HL-60 (cell line): ENCODE measurements around the gene HSPA12B.

Source experiments
- DNase-seq, 2 experiments: peaks; one replicate each; pipeline ENCODE4 v3.0.0-alpha.2; 2010 to 2020; ENCODE audit warnings: low read depth in 1 of 2, low spot score in 1 of 2
- H3K27ac ChIP-seq: fragments of 250-450 bp; sonication (Bioruptor Pico); replicated peaks from 2 replicates; pipeline ENCODE4 v1.5.1; 2020; ENCODE audit warnings: mild to moderate bottlenecking, moderate library complexity
- H3K27me3 ChIP-seq: fragments of 250-450 bp; sonication (Bioruptor Pico); 2 replicates; pipeline ENCODE4 v1.5.1; 2021; ENCODE audit warnings: mild to moderate bottlenecking, moderate library complexity; ENCODE audit not compliant: insufficient read depth, poor library complexity, severe bottlenecking
- H3K4me3 ChIP-seq: replicated peaks from 2 replicates; pipeline ENCODE4 v1.5.1; 2011; ENCODE audit warnings: mild to moderate bottlenecking, control low read depth, low read length; ENCODE audit not compliant: insufficient read depth
- GABPA ChIP-seq: IDR thresholded peaks from 2 replicates; pipeline ENCODE4 v1.6.1; 2012; ENCODE audit warnings: low read depth
- POLR2AphosphoS5 ChIP-seq: IDR thresholded peaks from 2 replicates; pipeline ENCODE4 v1.6.1; 2012; ENCODE audit warnings: low read depth
- SPI1 ChIP-seq: IDR thresholded peaks from 2 replicates; pipeline ENCODE4 v1.6.1; 2012; ENCODE audit warnings: low read depth, mild to moderate bottlenecking, borderline replicate concordance
- TF ChIP-seq, protein P1 (sequence below): IDR thresholded peaks from one replicate; pipeline ENCODE4 v1.5.1; 2011; ENCODE audit warnings: low read length, control low read depth, inconsistent platforms; ENCODE audit not compliant: insufficient read depth
- TF ChIP-seq, protein P2 (sequence below): IDR thresholded peaks from 2 replicates; pipeline ENCODE4 v1.6.1; 2012; ENCODE audit warnings: low read depth; ENCODE audit not compliant: insufficient replicate concordance

Gene HSPA12B

GRCh38 chr20:3783511-3784195, 51.2 kb downstream of the HSPA12B start:
- TF ChIP-seq, protein P1, sequence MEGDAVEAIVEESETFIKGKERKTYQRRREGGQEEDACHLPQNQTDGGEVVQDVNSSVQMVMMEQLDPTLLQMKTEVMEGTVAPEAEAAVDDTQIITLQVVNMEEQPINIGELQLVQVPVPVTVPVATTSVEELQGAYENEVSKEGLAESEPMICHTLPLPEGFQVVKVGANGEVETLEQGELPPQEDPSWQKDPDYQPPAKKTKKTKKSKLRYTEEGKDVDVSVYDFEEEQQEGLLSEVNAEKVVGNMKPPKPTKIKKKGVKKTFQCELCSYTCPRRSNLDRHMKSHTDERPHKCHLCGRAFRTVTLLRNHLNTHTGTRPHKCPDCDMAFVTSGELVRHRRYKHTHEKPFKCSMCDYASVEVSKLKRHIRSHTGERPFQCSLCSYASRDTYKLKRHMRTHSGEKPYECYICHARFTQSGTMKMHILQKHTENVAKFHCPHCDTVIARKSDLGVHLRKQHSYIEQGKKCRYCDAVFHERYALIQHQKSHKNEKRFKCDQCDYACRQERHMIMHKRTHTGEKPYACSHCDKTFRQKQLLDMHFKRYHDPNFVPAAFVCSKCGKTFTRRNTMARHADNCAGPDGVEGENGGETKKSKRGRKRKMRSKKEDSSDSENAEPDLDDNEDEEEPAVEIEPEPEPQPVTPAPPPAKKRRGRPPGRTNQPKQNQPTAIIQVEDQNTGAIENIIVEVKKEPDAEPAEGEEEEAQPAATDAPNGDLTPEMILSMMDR: no peak
- TF ChIP-seq, protein P2, sequence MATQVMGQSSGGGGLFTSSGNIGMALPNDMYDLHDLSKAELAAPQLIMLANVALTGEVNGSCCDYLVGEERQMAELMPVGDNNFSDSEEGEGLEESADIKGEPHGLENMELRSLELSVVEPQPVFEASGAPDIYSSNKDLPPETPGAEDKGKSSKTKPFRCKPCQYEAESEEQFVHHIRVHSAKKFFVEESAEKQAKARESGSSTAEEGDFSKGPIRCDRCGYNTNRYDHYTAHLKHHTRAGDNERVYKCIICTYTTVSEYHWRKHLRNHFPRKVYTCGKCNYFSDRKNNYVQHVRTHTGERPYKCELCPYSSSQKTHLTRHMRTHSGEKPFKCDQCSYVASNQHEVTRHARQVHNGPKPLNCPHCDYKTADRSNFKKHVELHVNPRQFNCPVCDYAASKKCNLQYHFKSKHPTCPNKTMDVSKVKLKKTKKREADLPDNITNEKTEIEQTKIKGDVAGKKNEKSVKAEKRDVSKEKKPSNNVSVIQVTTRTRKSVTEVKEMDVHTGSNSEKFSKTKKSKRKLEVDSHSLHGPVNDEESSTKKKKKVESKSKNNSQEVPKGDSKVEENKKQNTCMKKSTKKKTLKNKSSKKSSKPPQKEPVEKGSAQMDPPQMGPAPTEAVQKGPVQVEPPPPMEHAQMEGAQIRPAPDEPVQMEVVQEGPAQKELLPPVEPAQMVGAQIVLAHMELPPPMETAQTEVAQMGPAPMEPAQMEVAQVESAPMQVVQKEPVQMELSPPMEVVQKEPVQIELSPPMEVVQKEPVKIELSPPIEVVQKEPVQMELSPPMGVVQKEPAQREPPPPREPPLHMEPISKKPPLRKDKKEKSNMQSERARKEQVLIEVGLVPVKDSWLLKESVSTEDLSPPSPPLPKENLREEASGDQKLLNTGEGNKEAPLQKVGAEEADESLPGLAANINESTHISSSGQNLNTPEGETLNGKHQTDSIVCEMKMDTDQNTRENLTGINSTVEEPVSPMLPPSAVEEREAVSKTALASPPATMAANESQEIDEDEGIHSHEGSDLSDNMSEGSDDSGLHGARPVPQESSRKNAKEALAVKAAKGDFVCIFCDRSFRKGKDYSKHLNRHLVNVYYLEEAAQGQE: no peak
- TF ChIP-seq GABPA (no peak), POLR2AphosphoS5 (no peak), SPI1 (no peak)
- Histone ChIP-seq H3K27ac (no peak overlapping the region), H3K27me3 (peaks cover 15% of the 10 kb centered on the region), H3K4me3 (no peak overlapping the region)
- DNase-seq: no peak

GRCh38 chr20:3784216-3784853, 51.9 kb downstream of the HSPA12B start:
- DNase-seq: no peak
- Histone ChIP-seq H3K27me3 (peaks cover 8% of the 10 kb centered on the region), H3K4me3 (no peak overlapping the region), H3K27ac (no peak overlapping the region)
- no peak for TF ChIP-seq GABPA
- TF ChIP-seq, protein P2: peak; percentile 77
- TF ChIP-seq SPI1: no peak
- TF ChIP-seq, protein P1: no peak

- Histone ChIP-seq H3K4me3 (no peak overlapping the region), H3K27me3 (peaks cover 3% of the 10 kb centered on the region), H3K27ac (no peak overlapping the region)
- DNase-seq: no peak
- TF ChIP-seq GABPA (no peak), POLR2AphosphoS5 (peak; percentile 46; the same call in 1 of the 2 replicates)
Measured at GRCh38 chr20:3784863-3785239, 52.4 kb downstream of the HSPA12B start.

DNA sequence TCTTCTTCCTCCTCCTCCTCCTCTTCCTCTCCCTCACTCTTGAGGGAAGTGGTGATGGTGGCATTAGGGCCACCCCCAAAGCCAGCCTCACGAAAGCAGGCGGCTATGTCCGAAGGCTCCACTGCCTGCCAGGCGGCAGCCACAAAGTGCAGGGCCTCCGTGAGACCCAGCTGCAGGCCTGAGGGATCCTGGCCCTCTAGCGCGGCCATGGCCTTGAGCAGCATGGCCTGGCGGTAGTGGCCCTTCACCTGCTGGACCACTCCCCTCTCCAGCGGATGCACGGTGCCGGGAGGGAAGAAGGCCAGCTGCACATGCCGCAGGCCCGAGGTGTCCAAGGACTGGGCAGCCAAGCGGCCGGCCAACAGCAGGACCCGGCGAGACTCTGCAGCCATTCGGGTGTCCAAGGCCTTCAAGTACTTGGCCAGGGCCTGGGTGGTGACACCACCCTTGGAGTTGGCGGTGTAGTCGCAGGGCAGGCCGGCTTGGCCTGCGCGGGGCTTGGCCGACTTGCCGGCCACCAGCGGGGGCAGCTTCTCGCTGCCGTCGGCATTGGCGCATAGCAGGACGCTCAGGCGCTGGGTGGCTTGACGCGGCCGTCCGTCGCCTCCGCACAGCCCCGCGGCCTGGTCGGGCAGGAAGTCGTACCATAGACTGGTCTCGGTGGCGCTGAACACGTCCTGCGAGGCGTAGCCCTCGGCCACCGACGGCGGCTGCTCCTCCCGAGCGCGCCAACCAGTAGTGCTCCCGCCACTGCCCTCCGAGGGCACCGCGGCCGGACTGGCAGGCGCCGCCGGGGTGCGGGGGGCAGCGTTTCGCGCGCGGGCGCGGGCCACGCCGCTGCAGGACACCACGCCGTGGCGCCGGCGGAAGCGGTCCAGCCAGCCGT, 53.0 kb downstream of the HSPA12B start:
- TF ChIP-seq, protein P2: no peak
- TF ChIP-seq, protein P1: no peak
- TF ChIP-seq GABPA: no peak
- no peak for TF ChIP-seq SPI1
- 0 out of 2 replicates have a peak, but pooled peaks have one; percentile 17 for TF ChIP-seq POLR2AphosphoS5
- no peak for DNase-seq
- H3K27ac ChIP-seq: no peak overlapping the region
- no peaks in the 10 kb centered on the region for H3K27me3 ChIP-seq
- peak overlapping the region; percentile 46 for H3K4me3 ChIP-seq
